ENCODE results near the gene CCDC57. TPM values are rescaled to one million over a fixed set of nuclear protein-coding genes. Genes with fewer than 3 reads are reported as not detected.

CCDC57 gene
- total and polyA plus RNA-seq, 9 of the 15 experiments (the other 6 are each of a cell fraction or from before 2014, with no cell fraction given), result 0.83 to 36.2 (median 13.6) TPM

DNA sequence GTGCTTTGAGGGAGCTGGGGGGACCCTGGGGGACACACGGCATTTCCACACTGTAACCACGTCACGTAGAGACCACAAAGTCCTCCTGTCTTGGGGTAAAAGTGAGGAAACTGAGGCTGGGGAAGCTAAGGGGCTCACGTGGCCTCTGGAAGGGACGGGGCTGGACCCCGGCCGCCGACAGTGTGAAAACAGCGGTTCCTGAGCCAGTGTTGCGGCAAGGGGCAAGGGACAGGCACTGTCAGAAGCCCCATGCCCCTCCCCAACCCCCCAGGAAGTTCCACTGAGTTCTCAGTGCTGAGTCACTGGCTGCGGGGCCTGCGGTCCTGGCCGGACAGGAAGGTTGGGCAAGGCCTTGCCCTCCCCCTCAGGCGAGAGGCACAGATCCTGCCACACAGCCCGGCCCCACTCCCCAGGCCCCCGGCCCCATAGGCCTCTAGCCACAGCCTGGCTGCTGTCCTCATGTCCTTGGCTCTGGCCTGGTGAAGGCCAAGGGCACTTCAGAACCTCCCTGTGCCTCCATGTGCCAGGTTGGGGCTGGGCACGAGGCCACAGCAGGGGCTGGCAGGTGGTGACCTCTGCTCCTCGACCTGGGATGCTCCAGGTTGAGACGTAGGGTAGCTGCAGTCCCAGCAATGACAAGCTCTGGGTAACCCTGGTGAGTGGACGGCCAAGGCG is 5.0 kb upstream of the CCDC57 start (continued):
- TF ChIP-seq, protein P1, sequence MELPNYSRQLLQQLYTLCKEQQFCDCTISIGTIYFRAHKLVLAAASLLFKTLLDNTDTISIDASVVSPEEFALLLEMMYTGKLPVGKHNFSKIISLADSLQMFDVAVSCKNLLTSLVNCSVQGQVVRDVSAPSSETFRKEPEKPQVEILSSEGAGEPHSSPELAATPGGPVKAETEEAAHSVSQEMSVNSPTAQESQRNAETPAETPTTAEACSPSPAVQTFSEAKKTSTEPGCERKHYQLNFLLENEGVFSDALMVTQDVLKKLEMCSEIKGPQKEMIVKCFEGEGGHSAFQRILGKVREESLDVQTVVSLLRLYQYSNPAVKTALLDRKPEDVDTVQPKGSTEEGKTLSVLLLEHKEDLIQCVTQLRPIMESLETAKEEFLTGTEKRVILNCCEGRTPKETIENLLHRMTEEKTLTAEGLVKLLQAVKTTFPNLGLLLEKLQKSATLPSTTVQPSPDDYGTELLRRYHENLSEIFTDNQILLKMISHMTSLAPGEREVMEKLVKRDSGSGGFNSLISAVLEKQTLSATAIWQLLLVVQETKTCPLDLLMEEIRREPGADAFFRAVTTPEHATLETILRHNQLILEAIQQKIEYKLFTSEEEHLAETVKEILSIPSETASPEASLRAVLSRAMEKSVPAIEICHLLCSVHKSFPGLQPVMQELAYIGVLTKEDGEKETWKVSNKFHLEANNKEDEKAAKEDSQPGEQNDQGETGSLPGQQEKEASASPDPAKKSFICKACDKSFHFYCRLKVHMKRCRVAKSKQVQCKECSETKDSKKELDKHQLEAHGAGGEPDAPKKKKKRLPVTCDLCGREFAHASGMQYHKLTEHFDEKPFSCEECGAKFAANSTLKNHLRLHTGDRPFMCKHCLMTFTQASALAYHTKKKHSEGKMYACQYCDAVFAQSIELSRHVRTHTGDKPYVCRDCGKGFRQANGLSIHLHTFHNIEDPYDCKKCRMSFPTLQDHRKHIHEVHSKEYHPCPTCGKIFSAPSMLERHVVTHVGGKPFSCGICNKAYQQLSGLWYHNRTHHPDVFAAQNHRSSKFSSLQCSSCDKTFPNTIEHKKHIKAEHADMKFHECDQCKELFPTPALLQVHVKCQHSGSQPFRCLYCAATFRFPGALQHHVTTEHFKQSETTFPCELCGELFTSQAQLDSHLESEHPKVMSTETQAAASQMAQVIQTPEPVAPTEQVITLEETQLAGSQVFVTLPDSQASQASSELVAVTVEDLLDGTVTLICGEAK (IDR thresholded peaks at IDR 0.05), result no peak
- TF ChIP-seq, protein P1 (CRISPR knock-in tag; IDR thresholded peaks at IDR 0.05), result no peak
- peak; percentile 25 for TF ChIP-seq HMGN3 (IDR thresholded peaks at IDR 0.05; ENCODE audit: borderline replicate concordance, extremely low read depth, insufficient read length, low read depth, low read length)
- no peak for TF ChIP-seq MXI1 (IDR thresholded peaks at IDR 0.05; ENCODE audit: low read depth, low read length)
- peak; percentile 46; the same call in 1 of the 2 replicates for TF ChIP-seq DPF2 (IDR thresholded peaks at IDR 0.05)
- TF ChIP-seq NFRKB (IDR thresholded peaks at IDR 0.05; ENCODE audit: low read depth), result peak; percentile 81; the same call in 1 of the 2 replicates
- no peak for TF ChIP-seq ZNF57 (CRISPR knock-in tag; IDR thresholded peaks at IDR 0.05)
- TF ChIP-seq, protein P2, sequence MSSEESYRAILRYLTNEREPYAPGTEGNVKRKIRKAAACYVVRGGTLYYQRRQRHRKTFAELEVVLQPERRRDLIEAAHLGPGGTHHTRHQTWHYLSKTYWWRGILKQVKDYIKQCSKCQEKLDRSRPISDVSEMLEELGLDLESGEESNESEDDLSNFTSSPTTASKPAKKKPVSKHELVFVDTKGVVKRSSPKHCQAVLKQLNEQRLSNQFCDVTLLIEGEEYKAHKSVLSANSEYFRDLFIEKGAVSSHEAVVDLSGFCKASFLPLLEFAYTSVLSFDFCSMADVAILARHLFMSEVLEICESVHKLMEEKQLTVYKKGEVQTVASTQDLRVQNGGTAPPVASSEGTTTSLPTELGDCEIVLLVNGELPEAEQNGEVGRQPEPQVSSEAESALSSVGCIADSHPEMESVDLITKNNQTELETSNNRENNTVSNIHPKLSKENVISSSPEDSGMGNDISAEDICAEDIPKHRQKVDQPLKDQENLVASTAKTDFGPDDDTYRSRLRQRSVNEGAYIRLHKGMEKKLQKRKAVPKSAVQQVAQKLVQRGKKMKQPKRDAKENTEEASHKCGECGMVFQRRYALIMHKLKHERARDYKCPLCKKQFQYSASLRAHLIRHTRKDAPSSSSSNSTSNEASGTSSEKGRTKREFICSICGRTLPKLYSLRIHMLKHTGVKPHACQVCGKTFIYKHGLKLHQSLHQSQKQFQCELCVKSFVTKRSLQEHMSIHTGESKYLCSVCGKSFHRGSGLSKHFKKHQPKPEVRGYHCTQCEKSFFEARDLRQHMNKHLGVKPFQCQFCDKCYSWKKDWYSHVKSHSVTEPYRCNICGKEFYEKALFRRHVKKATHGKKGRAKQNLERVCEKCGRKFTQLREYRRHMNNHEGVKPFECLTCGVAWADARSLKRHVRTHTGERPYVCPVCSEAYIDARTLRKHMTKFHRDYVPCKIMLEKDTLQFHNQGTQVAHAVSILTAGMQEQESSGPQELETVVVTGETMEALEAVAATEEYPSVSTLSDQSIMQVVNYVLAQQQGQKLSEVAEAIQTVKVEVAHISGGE (CRISPR knock-in tag; IDR thresholded peaks at IDR 0.05), result peak in 1 of 3 experiments; percentile 59; a peak in 2 of 6 replicates
- TF ChIP-seq ZNF263 (CRISPR knock-in tag; IDR thresholded peaks at IDR 0.05; ENCODE audit: borderline replicate concordance), result no peak
- TF ChIP-seq FOS (IDR thresholded peaks at IDR 0.05; ENCODE audit: extremely low read depth, insufficient read length), result no peak
- TF ChIP-seq TRIM24 (IDR thresholded peaks at IDR 0.05), result peak; percentile 17 to 51; a peak in 3 of 4 replicates
- peak; percentile 75; the same call in 1 of the 2 replicates for TF ChIP-seq DMBX1 (CRISPR knock-in tag; IDR thresholded peaks at IDR 0.05; ENCODE audit: borderline replicate concordance)
- peak; percentile 51; the same call in 1 of the 2 replicates for TF ChIP-seq SMARCE1 (IDR thresholded peaks at IDR 0.05)
- TF ChIP-seq BRD4 (IDR thresholded peaks at IDR 0.05), result peak; percentile 14; the same call in 1 of the 2 replicates
- TF ChIP-seq PURB (CRISPR knock-in tag; IDR thresholded peaks at IDR 0.05; ENCODE audit: low read depth), result no peak
- TF ChIP-seq FOSL1 (tag; conservative IDR thresholded peaks at IDR 0.05), result peak; percentile 74
- no peak for TF ChIP-seq NCOA6 (IDR thresholded peaks at IDR 0.05)
